ENCODE data around the gene IFT122. TPM values are rescaled to one million over a fixed set of nuclear protein-coding genes. Genes with fewer than 3 reads are reported as not detected.

IFT122 gene
- total RNA-seq, 1 experiment from 2014 or later, result 35.5 TPM

GRCh38 chr3:129417326-129417725 is 22.7 kb upstream of the IFT122 start:
- intact Hi-C loops (cut with micrococcal nuclease; ENCODE audit: unreplicated experiment), result no loop called here
- no peaks in the 10 kb centered on the region for H3K9me3 Mint-ChIP-seq (ENCODE audit: low read depth, unreplicated experiment)
- no TSS peak for BruUV-seq (replicated peaks)
- no peak overlapping the region for H3K4me3 Mint-ChIP-seq (ENCODE audit: low read depth, unreplicated experiment)
- H3K27ac Mint-ChIP-seq (ENCODE audit: unreplicated experiment), result no peak overlapping the region
- H3K36me3 Mint-ChIP-seq (ENCODE audit: insufficient read depth, unreplicated experiment), result no peaks in the 10 kb centered on the region
- H3K27me3 Mint-ChIP-seq (ENCODE audit: unreplicated experiment), result no peaks in the 10 kb centered on the region
- no peak for DNase-seq
- TF ChIP-seq, protein P1, sequence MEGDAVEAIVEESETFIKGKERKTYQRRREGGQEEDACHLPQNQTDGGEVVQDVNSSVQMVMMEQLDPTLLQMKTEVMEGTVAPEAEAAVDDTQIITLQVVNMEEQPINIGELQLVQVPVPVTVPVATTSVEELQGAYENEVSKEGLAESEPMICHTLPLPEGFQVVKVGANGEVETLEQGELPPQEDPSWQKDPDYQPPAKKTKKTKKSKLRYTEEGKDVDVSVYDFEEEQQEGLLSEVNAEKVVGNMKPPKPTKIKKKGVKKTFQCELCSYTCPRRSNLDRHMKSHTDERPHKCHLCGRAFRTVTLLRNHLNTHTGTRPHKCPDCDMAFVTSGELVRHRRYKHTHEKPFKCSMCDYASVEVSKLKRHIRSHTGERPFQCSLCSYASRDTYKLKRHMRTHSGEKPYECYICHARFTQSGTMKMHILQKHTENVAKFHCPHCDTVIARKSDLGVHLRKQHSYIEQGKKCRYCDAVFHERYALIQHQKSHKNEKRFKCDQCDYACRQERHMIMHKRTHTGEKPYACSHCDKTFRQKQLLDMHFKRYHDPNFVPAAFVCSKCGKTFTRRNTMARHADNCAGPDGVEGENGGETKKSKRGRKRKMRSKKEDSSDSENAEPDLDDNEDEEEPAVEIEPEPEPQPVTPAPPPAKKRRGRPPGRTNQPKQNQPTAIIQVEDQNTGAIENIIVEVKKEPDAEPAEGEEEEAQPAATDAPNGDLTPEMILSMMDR (IDR thresholded peaks at IDR 0.05; ENCODE audit: unreplicated experiment), result no peak
- H3K4me1 Mint-ChIP-seq (ENCODE audit: low read depth, unreplicated experiment), result peaks cover 34% of the 10 kb centered on the region
- CTCF ChIA-PET, result no interaction called here

DNA sequence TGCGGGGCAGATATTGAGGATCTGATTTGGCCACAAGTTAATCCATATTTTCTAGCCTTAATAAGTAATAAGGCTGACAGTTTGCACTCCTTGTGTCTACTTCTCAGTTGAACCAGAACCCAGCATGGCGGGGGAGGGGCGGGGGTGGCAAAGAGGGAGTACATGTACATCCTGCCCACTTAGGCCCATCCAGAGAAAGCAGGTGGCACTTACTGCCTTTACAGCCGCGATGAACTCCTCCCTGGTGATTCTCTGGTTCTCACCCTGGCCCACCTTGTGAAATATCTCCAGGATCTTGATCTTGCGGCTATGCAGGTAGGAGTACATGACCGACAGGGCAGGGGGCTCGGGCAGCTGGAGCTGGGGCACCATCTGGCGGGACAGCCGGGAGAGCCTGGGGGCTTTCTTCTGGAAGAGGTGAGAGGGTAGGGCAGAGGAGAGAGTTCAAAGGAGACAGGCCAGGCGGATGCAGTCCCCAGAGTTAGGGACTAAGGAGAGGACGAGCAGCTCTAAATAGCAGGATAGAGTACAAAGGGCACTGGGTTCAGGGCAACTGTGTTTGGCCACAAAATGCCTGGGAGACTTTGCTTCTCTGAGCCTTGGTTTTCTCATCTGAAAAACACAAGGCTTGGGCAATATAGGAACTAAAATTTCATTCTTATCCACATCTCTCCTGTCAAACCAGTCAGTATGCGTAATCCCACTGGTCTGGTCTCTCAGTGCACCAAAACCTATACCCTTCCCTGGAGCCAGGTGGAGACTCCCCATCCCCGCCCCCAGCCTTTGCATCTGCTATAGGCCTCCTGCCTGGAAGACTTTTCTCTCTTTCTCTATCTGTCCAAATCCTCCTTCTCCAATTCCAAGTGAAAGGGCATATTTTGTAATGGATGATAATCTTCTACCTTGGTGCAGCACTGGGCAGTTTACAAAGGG is 21.7 kb upstream of the IFT122 start:
- Mint-ChIP-seq H3K4me3 (ENCODE audit: low read depth, unreplicated experiment) (no peak overlapping the region), H3K36me3 (ENCODE audit: insufficient read depth, unreplicated experiment) (no peaks in the 10 kb centered on the region), H3K27me3 (ENCODE audit: unreplicated experiment) (no peaks in the 10 kb centered on the region), H3K4me1 (ENCODE audit: low read depth, unreplicated experiment) (peaks cover 25% of the 10 kb centered on the region), H3K27ac (ENCODE audit: unreplicated experiment) (no peak overlapping the region), H3K9me3 (ENCODE audit: low read depth, unreplicated experiment) (no peaks in the 10 kb centered on the region)
- TF ChIP-seq, protein P1 (IDR thresholded peaks at IDR 0.05; ENCODE audit: unreplicated experiment), result no peak
- intact Hi-C loops (cut with micrococcal nuclease; ENCODE audit: unreplicated experiment), result no loop called here
- BruUV-seq (replicated peaks), result no TSS peak
- CTCF ChIA-PET, result interaction anchor here (0.7 kb wide), 1 partner anchor 112 kb away, joined by 3 read pairs; no protein-coding TSS in a partner anchor
- DNase-seq, result no peak

DNA sequence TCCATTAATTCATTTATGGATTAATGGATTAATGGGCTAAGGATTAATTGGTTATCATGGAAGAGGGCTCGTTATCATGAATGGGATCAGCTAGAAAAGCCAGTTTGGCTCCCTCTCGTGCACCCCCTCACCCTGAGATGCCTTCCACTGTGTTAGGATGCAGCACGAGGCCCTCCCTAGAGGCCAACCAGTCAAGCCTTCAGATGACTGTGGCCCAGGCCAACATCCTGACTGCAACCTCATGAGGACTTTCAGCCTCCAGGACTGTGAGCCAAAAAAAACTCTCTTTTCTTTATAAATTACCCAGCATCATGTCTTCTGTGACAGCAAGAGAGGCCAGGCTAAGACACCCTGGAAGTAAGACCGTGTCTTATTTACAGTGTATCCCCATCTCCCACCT is 20.5 kb upstream of the IFT122 start:
- no peak overlapping the region for H3K27ac Mint-ChIP-seq (ENCODE audit: unreplicated experiment)
- peaks cover 13% of the 10 kb centered on the region for H3K4me1 Mint-ChIP-seq (ENCODE audit: low read depth, unreplicated experiment)
- TF ChIP-seq, protein P1 (IDR thresholded peaks at IDR 0.05; ENCODE audit: unreplicated experiment), result no peak
- CTCF ChIA-PET, result no interaction called here
- H3K9me3 Mint-ChIP-seq (ENCODE audit: low read depth, unreplicated experiment), result no peaks in the 10 kb centered on the region
- DNase-seq, result no peak
- intact Hi-C loops (cut with micrococcal nuclease; ENCODE audit: unreplicated experiment), result no loop called here
- no peaks in the 10 kb centered on the region for H3K27me3 Mint-ChIP-seq (ENCODE audit: unreplicated experiment)
- H3K4me3 Mint-ChIP-seq (ENCODE audit: low read depth, unreplicated experiment), result no peak overlapping the region
- no TSS peak for BruUV-seq (replicated peaks)
- H3K36me3 Mint-ChIP-seq (ENCODE audit: insufficient read depth, unreplicated experiment), result no peaks in the 10 kb centered on the region

- H3K36me3 Mint-ChIP-seq (ENCODE audit: insufficient read depth, unreplicated experiment), result no peaks in the 10 kb centered on the region
- no peaks in the 10 kb centered on the region for H3K4me1 Mint-ChIP-seq (ENCODE audit: low read depth, unreplicated experiment)
- intact Hi-C loops (cut with micrococcal nuclease; ENCODE audit: unreplicated experiment), result no loop called here
- no peak overlapping the region for H3K27ac Mint-ChIP-seq (ENCODE audit: unreplicated experiment)
- DNase-seq, result no peak
- H3K27me3 Mint-ChIP-seq (ENCODE audit: unreplicated experiment), result peaks cover 11% of the 10 kb centered on the region
- no TSS peak for BruUV-seq (replicated peaks)
- TF ChIP-seq, protein P1 (IDR thresholded peaks at IDR 0.05; ENCODE audit: unreplicated experiment), result no peak
- H3K4me3 Mint-ChIP-seq (ENCODE audit: low read depth, unreplicated experiment), result no peak overlapping the region
- CTCF ChIA-PET, result interaction anchor here (1.1 kb wide), 1 partner anchor 451 kb away, joined by 3 read pairs; no protein-coding TSS in a partner anchor
- no peaks in the 10 kb centered on the region for H3K9me3 Mint-ChIP-seq (ENCODE audit: low read depth, unreplicated experiment)
Observed at GRCh38 chr3:129421236-129421883, 18.7 kb upstream of the IFT122 start.

All from Calu3 (cell line).